HCT116 (cell line): ENCODE data around the gene GRIN1. TPM values are rescaled to one million over a fixed set of nuclear protein-coding genes. Genes with fewer than 3 reads are reported as not detected.

Experiments used
- ATAC-seq: fragments of 200-7000 bp; cut with Tn5 transposase; 2 replicates; pipeline ENCODE4 v1.9.1; 2020; ENCODE audit warnings: mild to moderate bottlenecking, moderate library complexity
- BruUV-seq: library from RNA; stranded (reverse); fragments of 400-500 nt; replicated peaks from 2 replicates; lab custom pipeline; 2021; lab: Mats Ljungman, UMichigan
- CTCF ChIA-PET: fragments of 300-600 bp; sonication (Branson Sonifier 250); formaldehyde crosslinking; loops from one replicate; lab custom pipeline; 2021; ENCODE audit warnings: antibody characterized with exemption; lab: Charles Lee
- POLR2A ChIA-PET: fragments of 300-600, 350-600 bp; sonication (Branson Sonifier 250); formaldehyde crosslinking; loops from one replicate; lab custom pipeline; 2021; ENCODE audit warnings: antibody characterized with exemption; lab: Charles Lee
- RAD21 ChIA-PET, 2 experiments: fragments of 300-600 bp; sonication (Branson Sonifier 250); formaldehyde crosslinking; loops; one replicate each; lab custom pipeline; 2023; ENCODE audit warnings: low total read pairs in 2 of 2; ENCODE audit not compliant: uncharacterized antibody in 2 of 2, unreplicated experiment in 2 of 2, low non-redundant PET in 1 of 2; lab: Charles Lee
- DNase-seq: peaks from one replicate; pipeline ENCODE4 v3.0.0-alpha.2; 2010; ENCODE audit warnings: low read depth, low spot score
- H2AFZ ChIP-seq: fragments of 200-600 bp; shearing (Covaris generic), sonication (generic); 2 replicates; pipeline ENCODE4 v1.6.1; 2017; ENCODE audit warnings: low read depth, mixed run types, mixed read lengths, antibody characterized with exemption, low read length; ENCODE audit not compliant: poor library complexity, severe bottlenecking
- H3K27ac ChIP-seq: 2 replicates; pipeline ENCODE4 v1.5.1; 2012; ENCODE audit warnings: low read depth, low read length
- H3K27me3 ChIP-seq: fragments of 200-600 bp; sonication (generic); 2 replicates; pipeline ENCODE4 v1.6.1; 2016; ENCODE audit warnings: mixed run types, low read length, mixed read lengths; ENCODE audit not compliant: insufficient read depth
- H3K36me3 ChIP-seq, 2 experiments: fragments of 200-500 bp in 1 of 2; fragments of 200-600 bp in 1 of 2; sonication (Bioruptor generic) in 1 of 2; sonication (generic) in 1 of 2; 2 replicates each; pipeline versions ENCODE4 v1.5.1 to v1.6.1; 2014 to 2016; ENCODE audit warnings: low read length in 2 of 2, inconsistent platforms in 1 of 2, mixed read lengths in 1 of 2, mixed run types in 1 of 2; ENCODE audit not compliant: insufficient read depth in 2 of 2, control insufficient read depth in 1 of 2
- H3K4me1 ChIP-seq, 2 experiments: fragments of 200-600 bp in 1 of 2; sonication (generic) in 1 of 2; 2 replicates each; pipeline versions ENCODE4 v1.5.1 to v1.6.1; 2012 to 2017; ENCODE audit warnings: low read length in 2 of 2, inconsistent platforms in 1 of 2, mild to moderate bottlenecking in 1 of 2, mixed read lengths in 1 of 2, mixed run types in 1 of 2, moderate library complexity in 1 of 2; ENCODE audit not compliant: insufficient read depth in 2 of 2, control insufficient read depth in 1 of 2
- H3K4me2 ChIP-seq: fragments of 200-600 bp; sonication (generic); 2 replicates; pipeline ENCODE4 v1.6.1; 2017; ENCODE audit warnings: mixed run types, low read length, mixed read lengths
- H3K4me3 ChIP-seq, 2 experiments: fragments of 200-600 bp in 1 of 2; sonication (generic) in 1 of 2; replicated peaks in 1 of 2; 2 replicates each; pipeline ENCODE4 v1.5.1; 2011 to 2016; ENCODE audit warnings: low read length in 2 of 2, control low read depth in 1 of 2, low read depth in 1 of 2, mild to moderate bottlenecking in 1 of 2, mixed read lengths in 1 of 2, mixed run types in 1 of 2
- H3K79me2 ChIP-seq: fragments of 200-600 bp; sonication (generic); 2 replicates; pipeline ENCODE4 v1.6.1; 2017; ENCODE audit warnings: mild to moderate bottlenecking, mixed run types, low read length, moderate library complexity, mixed read lengths; ENCODE audit not compliant: insufficient read depth
- H3K9ac ChIP-seq: fragments of 200-600 bp; sonication (generic); 2 replicates; pipeline ENCODE4 v1.6.1; 2016; ENCODE audit warnings: low read length, mixed read lengths
- H3K9me2 ChIP-seq: fragments of 200-600 bp; sonication (generic), shearing (Covaris generic); 2 replicates; pipeline ENCODE4 v1.6.1; 2017; ENCODE audit warnings: mixed run types, mild to moderate bottlenecking, moderate library complexity; ENCODE audit not compliant: insufficient read depth
- H3K9me3 ChIP-seq, 2 experiments: fragments of 200-500 bp in 1 of 2; fragments of 200-600 bp in 1 of 2; sonication (Bioruptor generic) in 1 of 2; sonication (generic) in 1 of 2; 2 replicates each; pipeline ENCODE4 v1.6.1; 2014 to 2017; ENCODE audit warnings: low read length in 2 of 2, mixed read lengths in 2 of 2, inconsistent platforms in 1 of 2, low read depth in 1 of 2, mild to moderate bottlenecking in 1 of 2, mixed run types in 1 of 2, moderate library complexity in 1 of 2; ENCODE audit not compliant: control insufficient read depth in 1 of 2, insufficient read depth in 1 of 2
- H4K20me1 ChIP-seq: fragments of 200-600 bp; sonication (generic), shearing (Covaris generic); 2 replicates; pipeline ENCODE4 v1.6.1; 2017; ENCODE audit warnings: mixed run types, mild to moderate bottlenecking, moderate library complexity; ENCODE audit not compliant: insufficient read depth
- ATF3 ChIP-seq: IDR thresholded peaks from 2 replicates; pipeline ENCODE4 v1.6.1; 2012
- CEBPB ChIP-seq: IDR thresholded peaks from 2 replicates; pipeline ENCODE4 v1.6.1; 2012; ENCODE audit warnings: low read depth
- EGR1 ChIP-seq: IDR thresholded peaks from 2 replicates; pipeline ENCODE4 v1.6.1; 2012; ENCODE audit warnings: low read depth
- ELF1 ChIP-seq: IDR thresholded peaks from 2 replicates; pipeline ENCODE4 v1.6.1; 2012; ENCODE audit warnings: low read depth, borderline replicate concordance
- EZH2 ChIP-seq: fragments of 200-600 bp; sonication (generic); IDR thresholded peaks from 2 replicates; pipeline ENCODE4 v1.6.1; 2017; ENCODE audit warnings: antibody characterized with exemption, mixed run types
- EZH2phosphoT487 ChIP-seq: fragments of 200-600 bp; IDR thresholded peaks from 2 replicates; pipeline ENCODE4 v1.6.1; 2018; ENCODE audit warnings: antibody characterized with exemption, borderline replicate concordance
- FOSL1 ChIP-seq: IDR thresholded peaks from 2 replicates; pipeline ENCODE4 v1.6.1; 2012; ENCODE audit warnings: low read depth
- MAX ChIP-seq: IDR thresholded peaks from 2 replicates; pipeline ENCODE4 v1.6.1; 2012
- POLR2AphosphoS5 ChIP-seq: IDR thresholded peaks from 2 replicates; pipeline ENCODE4 v1.6.1; 2011; ENCODE audit warnings: mild to moderate bottlenecking, low read depth, low read length, moderate library complexity
- RAD21 ChIP-seq: IDR thresholded peaks from 2 replicates; pipeline ENCODE4 v1.6.1; 2012; ENCODE audit warnings: low read depth, mild to moderate bottlenecking
- SRF ChIP-seq: IDR thresholded peaks from 2 replicates; pipeline ENCODE4 v1.6.1; 2012; ENCODE audit warnings: low read depth
- TCF7L2 ChIP-seq: IDR thresholded peaks from 2 replicates; pipeline ENCODE4 v1.7.0; 2011; ENCODE audit warnings: borderline replicate concordance, inconsistent platforms; ENCODE audit not compliant: insufficient read depth, insufficient read length; ENCODE audit errors: extremely low read depth
- YY1 ChIP-seq: IDR thresholded peaks from 2 replicates; pipeline ENCODE4 v1.6.1; 2011; ENCODE audit warnings: low read length, low read depth, moderate library complexity, mild to moderate bottlenecking; ENCODE audit not compliant: insufficient replicate concordance; ENCODE audit errors: extremely low read depth
- ZBTB33 ChIP-seq: IDR thresholded peaks from 2 replicates; pipeline ENCODE4 v1.6.1; 2011; ENCODE audit warnings: mild to moderate bottlenecking, low read length, moderate library complexity; ENCODE audit not compliant: insufficient replicate concordance; ENCODE audit errors: extremely low read depth
- intact Hi-C: fragments of 100-400 bp; cut with micrococcal nuclease; formaldehyde crosslinking; loops from 2 replicates; pipeline ENCODE4 v1.10.0; 2022
- total RNA-seq: library from RNA; stranded (reverse); gene quantifications from one replicate; pipeline ENCODE4 v1.2.1, GENCODE V29; 2021; ENCODE audit not compliant: unreplicated experiment

GRIN1 gene
- total RNA-seq, 1 experiment from 2014 or later: 23.1 TPM

- H3K4me3 ChIP-seq: no peak overlapping the region
- ChIA-PET CTCF (interaction anchor here (2.4 kb wide), 1 partner anchor 8 kb away, joined by 16 read pairs; the partner anchor contains the start of gene RNF208), RAD21 (no interaction called here), POLR2A (interaction anchor here (1.5 kb wide), 1 partner anchor 9 kb away, joined by 4 read pairs; no protein-coding TSS in a partner anchor)
- H3K9me3 ChIP-seq: no peaks in the 10 kb centered on the region
- peaks cover 28 to 44% of the 10 kb centered on the region in 2 experiments for H3K4me1 ChIP-seq
- no TSS peak for BruUV-seq
- DNase-seq: no peak
- peaks cover 0 to 6% of the 10 kb centered on the region in 2 experiments; a peak in 1 of 4 replicates for H3K36me3 ChIP-seq
- no peak overlapping the region for H3K9ac ChIP-seq
- H2AFZ ChIP-seq: no peak overlapping the region
- intact Hi-C loops: no loop called here
- no peak for ATAC-seq
- H3K79me2 ChIP-seq: no peaks in the 10 kb centered on the region
- H3K27ac ChIP-seq: peak overlapping the region; percentile 22; the same call in 1 of the 2 replicates
- no peak overlapping the region for H3K4me2 ChIP-seq
- H3K27me3 ChIP-seq: no peaks in the 10 kb centered on the region
- TF ChIP-seq EZH2 (no peak), CEBPB (no peak), EZH2phosphoT487 (no peak)
- H4K20me1 ChIP-seq: no peaks in the 10 kb centered on the region
- no peaks in the 10 kb centered on the region for H3K9me2 ChIP-seq
These were observed 75.7 kb downstream of the GRIN1 start for GRCh38 chr9:137214620-137215019.

GRCh38 chr9:137215196-137215986 lies 76.4 kb downstream of the GRIN1 start:
- no TSS peak for BruUV-seq
- intact Hi-C loops: no loop called here
- Histone ChIP-seq H3K27me3 (no peaks in the 10 kb centered on the region), H3K9me3 (no peaks in the 10 kb centered on the region), H3K4me1 (peaks cover 28 to 52% of the 10 kb centered on the region in 2 experiments), H2AFZ (no peak overlapping the region), H4K20me1 (no peaks in the 10 kb centered on the region), H3K36me3 (no peaks in the 10 kb centered on the region), H3K9ac (no peak overlapping the region), H3K9me2 (no peaks in the 10 kb centered on the region), H3K27ac (no peak overlapping the region), H3K4me3 (no peak overlapping the region), H3K79me2 (no peaks in the 10 kb centered on the region), H3K4me2 (no peak overlapping the region)
- RAD21 ChIA-PET: no interaction called here
- ATAC-seq: no peak
- CTCF ChIA-PET: interaction anchor here (1.7 to 2.4 kb wide), 2 partner anchors 8 to 21 kb away, joined by 8 to 16 read pairs; partner anchors contain the start of gene RNF208
- POLR2A ChIA-PET: interaction anchor here (1.5 kb wide), 1 partner anchor 8 kb away, joined by 4 read pairs; no protein-coding TSS in a partner anchor
- no peak for DNase-seq
- no peak for TF ChIP-seq POLR2AphosphoS5
- TF ChIP-seq MAX: no peak
- TF ChIP-seq TCF7L2: no peak
- TF ChIP-seq EGR1: no peak
- no peak for TF ChIP-seq ELF1
- TF ChIP-seq RAD21: no peak
- no peak for TF ChIP-seq ATF3
- TF ChIP-seq YY1: no peak
- TF ChIP-seq SRF: no peak
- no peak for TF ChIP-seq ZBTB33
- TF ChIP-seq FOSL1: no peak
